ENCODE measurements around the gene ABCG1.

DNA sequence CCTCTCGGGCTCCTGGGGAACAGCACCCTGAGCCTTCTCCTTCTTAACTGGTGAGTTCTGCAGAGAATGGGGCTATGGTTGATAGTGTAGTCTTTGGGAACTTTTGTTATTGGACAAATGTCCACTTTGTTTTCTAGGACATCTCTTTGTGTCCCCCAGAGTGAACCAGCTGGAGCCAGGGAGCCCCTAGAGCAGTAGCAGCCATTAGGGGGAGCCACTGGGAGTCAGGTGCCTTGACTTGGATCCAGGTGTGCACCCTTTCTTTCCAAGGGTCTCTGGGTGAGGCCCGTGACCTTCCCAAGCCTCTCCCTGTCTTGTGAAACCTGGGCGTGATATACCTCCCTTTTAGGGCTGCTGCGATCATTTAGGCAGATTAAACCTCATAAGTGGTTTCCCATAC, 36.9 kb downstream of the ABCG1 start:
- no peak for TF ChIP-seq EZH2 (IDR thresholded peaks at IDR 0.05; ENCODE audit: borderline replicate concordance, low read depth, low read length, severe bottlenecking)
- TF ChIP-seq, protein P1, sequence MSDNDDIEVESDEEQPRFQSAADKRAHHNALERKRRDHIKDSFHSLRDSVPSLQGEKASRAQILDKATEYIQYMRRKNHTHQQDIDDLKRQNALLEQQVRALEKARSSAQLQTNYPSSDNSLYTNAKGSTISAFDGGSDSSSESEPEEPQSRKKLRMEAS (IDR thresholded peaks at IDR 0.05; ENCODE audit: insufficient read depth, insufficient read length) = no peak
- TF ChIP-seq POLR2A (IDR thresholded peaks at IDR 0.05; ENCODE audit: low read depth, low read length) = no peak
- TF ChIP-seq, protein P2, sequence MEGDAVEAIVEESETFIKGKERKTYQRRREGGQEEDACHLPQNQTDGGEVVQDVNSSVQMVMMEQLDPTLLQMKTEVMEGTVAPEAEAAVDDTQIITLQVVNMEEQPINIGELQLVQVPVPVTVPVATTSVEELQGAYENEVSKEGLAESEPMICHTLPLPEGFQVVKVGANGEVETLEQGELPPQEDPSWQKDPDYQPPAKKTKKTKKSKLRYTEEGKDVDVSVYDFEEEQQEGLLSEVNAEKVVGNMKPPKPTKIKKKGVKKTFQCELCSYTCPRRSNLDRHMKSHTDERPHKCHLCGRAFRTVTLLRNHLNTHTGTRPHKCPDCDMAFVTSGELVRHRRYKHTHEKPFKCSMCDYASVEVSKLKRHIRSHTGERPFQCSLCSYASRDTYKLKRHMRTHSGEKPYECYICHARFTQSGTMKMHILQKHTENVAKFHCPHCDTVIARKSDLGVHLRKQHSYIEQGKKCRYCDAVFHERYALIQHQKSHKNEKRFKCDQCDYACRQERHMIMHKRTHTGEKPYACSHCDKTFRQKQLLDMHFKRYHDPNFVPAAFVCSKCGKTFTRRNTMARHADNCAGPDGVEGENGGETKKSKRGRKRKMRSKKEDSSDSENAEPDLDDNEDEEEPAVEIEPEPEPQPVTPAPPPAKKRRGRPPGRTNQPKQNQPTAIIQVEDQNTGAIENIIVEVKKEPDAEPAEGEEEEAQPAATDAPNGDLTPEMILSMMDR (IDR thresholded peaks at IDR 0.05; ENCODE audit: extremely low read depth in 1 of 2, insufficient read depth in 1 of 2, low read depth in 1 of 2, low read length in 2 of 2) = no peak
- TF ChIP-seq POLR2AphosphoS5 (IDR thresholded peaks at IDR 0.05; ENCODE audit: insufficient read depth, low read depth, low read length) = no peak
- TF ChIP-seq MYC (IDR thresholded peaks at IDR 0.05; ENCODE audit: low read depth, low read length) = no peak
- no peak for TF ChIP-seq FOS (IDR thresholded peaks at IDR 0.05; ENCODE audit: borderline replicate concordance, insufficient read depth, low read length)

Measured in endothelial cell of umbilical vein (primary cell).